Measurements from ENCODE around the gene GOLGA6L10. TPM values are rescaled to one million over a fixed set of nuclear protein-coding genes. Genes with fewer than 3 reads are reported as not detected.
"Not testable (repeated sequence)": the region's sequence is repeated elsewhere in the genome, so short reads cannot be mapped to it uniquely, and the experiment has no call there.

The GOLGA6L10 gene
- total and polyA plus RNA-seq, 2 of the 4 experiments (the other 2 are of a cell fraction) = under 0.01 to 0.79 TPM

DNA sequence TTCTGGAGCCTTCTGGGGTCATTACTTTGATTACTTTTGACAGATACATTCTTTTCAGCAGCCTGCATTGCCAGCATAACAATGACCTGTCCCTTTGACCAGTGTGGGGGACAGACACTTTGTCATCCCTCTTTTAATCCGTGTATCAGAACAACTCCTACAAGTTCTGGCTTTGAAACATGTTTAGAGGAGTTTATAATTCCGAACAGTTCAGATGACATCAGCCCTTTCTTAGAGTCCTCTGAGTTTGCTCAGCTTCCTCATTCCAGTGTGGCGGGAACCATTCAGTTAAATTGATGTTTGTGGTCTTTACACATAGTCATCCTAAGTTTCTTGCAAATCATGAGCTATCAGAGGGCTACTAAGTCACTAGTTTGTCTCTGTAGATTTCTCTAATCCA lies 13.5 kb upstream of the GOLGA6L10 start:
- H3K9ac ChIP-seq (ENCODE audit: low read depth, low read length); H2AK5ac ChIP-seq (ENCODE audit: low read depth, low read length); H2BK120ac ChIP-seq (ENCODE audit: low read depth, low read length); H3K27ac ChIP-seq (ENCODE audit: insufficient read depth, low read length); H2BK15ac ChIP-seq (ENCODE audit: low read depth, low read length); H2BK20ac ChIP-seq (ENCODE audit: low read depth, low read length); H3K4ac ChIP-seq (ENCODE audit: low read depth, low read length); H4K8ac ChIP-seq (ENCODE audit: low read depth in 2 of 2, low read length in 2 of 2); H3K4me2 ChIP-seq (ENCODE audit: low read depth, low read length); H2AK9ac ChIP-seq (replicated peaks; ENCODE audit: low read depth, low read length, poor library complexity); H3K18ac ChIP-seq (ENCODE audit: low read depth, low read length); BruUV-seq (replicated peaks); H3K27me3 ChIP-seq (ENCODE audit: control insufficient read depth, insufficient read depth, low read length); H2AFZ ChIP-seq (replicated peaks; ENCODE audit: low read length, poor library complexity); intact Hi-C loops (cut with micrococcal nuclease); H3K36me3 ChIP-seq (ENCODE audit: control insufficient read depth, insufficient read depth, low read length); H3K9me1 ChIP-seq (ENCODE audit: insufficient read depth, low read length); H3K14ac ChIP-seq (replicated peaks; ENCODE audit: low read depth, low read length); H3K4me1 ChIP-seq (ENCODE audit: control insufficient read depth, insufficient read depth, low read length); H3K9me3 ChIP-seq (ENCODE audit: control insufficient read depth, insufficient read depth, low read length); dilution Hi-C loops (cut with HindIII; ENCODE audit: low sequenced_read_pairs, unreplicated experiment); H3K4me3 ChIP-seq (ENCODE audit: insufficient read depth, low read depth, low read length); CTCF ChIA-PET; H3K23ac ChIP-seq (ENCODE audit: low read depth, low read length); in situ Hi-C loops (cut with MboI; ENCODE audit: low sequenced_read_pairs); DNase-seq; H4K91ac ChIP-seq (ENCODE audit: insufficient read depth, low read depth, low read length); H4K20me1 ChIP-seq (ENCODE audit: insufficient read depth, low read length); H2BK5ac ChIP-seq (ENCODE audit: low read depth, low read length, poor library complexity, severe bottlenecking); H4K5ac ChIP-seq (ENCODE audit: low read depth, low read length); POLR2A ChIA-PET (ENCODE audit: unreplicated experiment); H3K79me1 ChIP-seq (ENCODE audit: low read depth in 1 of 2, low read length in 2 of 2); H3K56ac ChIP-seq (ENCODE audit: extremely low read depth, insufficient read depth, low read length): not testable (repeated sequence)
- peak; percentile 84 for ATAC-seq (ENCODE audit: low read depth)
- no CpG with 5 or more reads among the region's 3 CpGs for WGBS, 2 experiments (ENCODE audit: extremely low coverage in 2 of 2, insufficient read length in 1 of 2)

GRCh38 chr15:82360618-82361017 lies 11.3 kb upstream of the GOLGA6L10 start:
- H4K20me1 ChIP-seq (ENCODE audit: insufficient read depth, low read length); H3K79me1 ChIP-seq (ENCODE audit: low read depth in 1 of 2, low read length in 2 of 2); H3K9me3 ChIP-seq (ENCODE audit: control insufficient read depth, insufficient read depth, low read length); H3K4me1 ChIP-seq (ENCODE audit: control insufficient read depth, insufficient read depth, low read length); H3K4ac ChIP-seq (ENCODE audit: low read depth, low read length); CTCF ChIA-PET; H3K9me1 ChIP-seq (ENCODE audit: insufficient read depth, low read length); H2AK9ac ChIP-seq (replicated peaks; ENCODE audit: low read depth, low read length, poor library complexity); H3K18ac ChIP-seq (ENCODE audit: low read depth, low read length); H3K23ac ChIP-seq (ENCODE audit: low read depth, low read length); H2BK15ac ChIP-seq (ENCODE audit: low read depth, low read length); H3K9ac ChIP-seq (ENCODE audit: low read depth, low read length); intact Hi-C loops (cut with micrococcal nuclease); H3K36me3 ChIP-seq (ENCODE audit: control insufficient read depth, insufficient read depth, low read length); POLR2A ChIA-PET (ENCODE audit: unreplicated experiment); BruUV-seq (replicated peaks); H3K56ac ChIP-seq (ENCODE audit: extremely low read depth, insufficient read depth, low read length); in situ Hi-C loops (cut with MboI; ENCODE audit: low sequenced_read_pairs); H4K5ac ChIP-seq (ENCODE audit: low read depth, low read length); DNase-seq; H3K27ac ChIP-seq (ENCODE audit: insufficient read depth, low read length); H2AK5ac ChIP-seq (ENCODE audit: low read depth, low read length); ATAC-seq (ENCODE audit: low read depth); H3K14ac ChIP-seq (replicated peaks; ENCODE audit: low read depth, low read length); H2BK20ac ChIP-seq (ENCODE audit: low read depth, low read length); H4K8ac ChIP-seq (ENCODE audit: low read depth in 2 of 2, low read length in 2 of 2); dilution Hi-C loops (cut with HindIII; ENCODE audit: low sequenced_read_pairs, unreplicated experiment); H2AFZ ChIP-seq (replicated peaks; ENCODE audit: low read length, poor library complexity); H4K91ac ChIP-seq (ENCODE audit: insufficient read depth, low read depth, low read length); H3K27me3 ChIP-seq (ENCODE audit: control insufficient read depth, insufficient read depth, low read length); H2BK120ac ChIP-seq (ENCODE audit: low read depth, low read length); H3K4me3 ChIP-seq (ENCODE audit: insufficient read depth, low read depth, low read length); H3K4me2 ChIP-seq (ENCODE audit: low read depth, low read length); H2BK5ac ChIP-seq (ENCODE audit: low read depth, low read length, poor library complexity, severe bottlenecking): not testable (repeated sequence)
- WGBS, 2 experiments (ENCODE audit: extremely low coverage in 2 of 2, insufficient read length in 1 of 2) = no CpG with 5 or more reads among the region's 7 CpGs
